Activated T-helper 1 cell treated with Interleukin-2 at 50 U/mL for 16 hours (primary cell): ENCODE data around the gene ZFYVE21.
"Not testable (repeated sequence)": the region's sequence is repeated elsewhere in the genome, so short reads cannot be mapped to it uniquely, and the experiment has no call there.

Source experiments
- DNase-seq: peaks from one replicate; pipeline ENCODE4 v3.0.0-alpha.2; 2020; ENCODE audit warnings: low read depth

Gene ZFYVE21

DNA sequence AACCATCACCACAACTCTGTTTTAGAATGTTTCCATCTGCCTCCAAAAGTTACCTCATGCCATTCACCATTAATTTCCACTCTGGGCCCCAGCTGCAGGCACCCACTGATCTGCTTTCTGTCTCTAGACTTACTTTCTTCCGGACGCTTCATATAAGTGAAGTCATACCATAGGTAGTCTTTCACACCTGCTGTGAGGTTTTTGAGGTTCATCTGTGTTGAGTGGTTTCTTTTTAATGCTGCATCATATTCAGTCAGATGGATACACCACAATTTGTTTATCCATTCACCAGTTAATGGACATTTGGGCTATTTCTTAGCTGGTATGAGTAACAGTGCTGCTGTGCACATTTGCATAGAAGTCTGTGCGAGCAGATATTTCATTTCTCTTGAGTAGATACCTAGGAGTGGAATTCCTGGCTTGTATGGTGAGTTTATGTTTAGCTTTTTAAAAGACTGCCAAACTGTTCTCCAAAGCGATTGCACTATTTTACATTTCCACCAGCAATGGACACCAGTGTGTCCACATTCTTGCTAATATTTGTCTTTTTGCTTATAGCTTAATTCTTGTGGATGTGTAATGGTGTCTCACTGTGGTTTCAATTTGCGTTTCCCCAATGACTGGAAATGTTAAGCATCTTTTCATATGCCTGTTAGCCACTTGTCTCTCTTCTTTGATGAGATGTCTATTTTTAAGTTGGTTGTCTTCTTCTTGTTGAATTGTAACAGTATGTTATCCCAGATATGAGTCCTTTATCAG lies 48.3 kb downstream of the ZFYVE21 start:
- no peak for DNase-seq

GRCh38 chr14:103765526-103765925 lies 49.9 kb downstream of the ZFYVE21 start:
- no peak for DNase-seq

- DNase-seq, result no peak
These were observed 51.8 kb downstream of the ZFYVE21 start for GRCh38 chr14:103767336-103767894.

DNA sequence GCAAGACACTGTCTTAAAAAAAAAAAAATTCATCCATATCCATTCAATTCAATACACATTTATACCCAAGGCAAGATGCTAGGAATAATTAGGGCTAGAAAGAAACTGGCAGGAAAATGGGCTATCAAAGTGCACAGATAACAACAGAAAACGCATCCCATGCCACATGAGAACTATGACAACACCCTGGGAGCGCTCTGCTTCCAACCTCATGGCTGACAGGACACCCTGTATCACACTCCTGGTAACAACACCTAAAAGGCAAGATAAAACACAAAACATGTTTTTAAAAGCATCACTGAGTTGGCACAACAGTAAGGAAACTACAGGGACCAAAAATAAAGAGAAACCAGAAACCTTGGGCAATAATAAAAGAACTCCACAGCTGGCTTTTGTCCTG lies 54.9 kb downstream of the ZFYVE21 start:
- DNase-seq, result no peak

DNA sequence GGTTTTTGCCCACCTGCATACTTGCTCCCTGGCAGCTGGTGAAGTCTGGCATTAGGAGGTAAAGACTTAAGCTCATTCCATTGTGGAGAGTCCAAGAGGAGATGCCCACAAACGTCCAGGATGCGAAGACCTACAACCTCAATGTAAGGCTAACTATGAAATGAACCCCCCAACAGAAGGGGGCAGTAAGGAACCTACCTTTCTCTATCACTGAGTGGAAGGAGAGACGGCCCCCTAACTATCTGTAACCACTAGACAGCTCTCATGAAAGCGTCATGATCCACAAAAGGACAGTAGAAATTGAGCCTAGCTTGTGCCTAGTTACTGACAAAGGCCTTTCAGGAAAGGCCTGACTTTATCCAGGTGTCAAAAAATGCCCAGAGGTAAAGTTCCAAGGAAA lies 55.3 kb downstream of the ZFYVE21 start:
- no peak for DNase-seq

GRCh38 chr14:103772078-103772712 lies 56.6 kb downstream of the ZFYVE21 start:
- DNase-seq, result no peak

- DNase-seq, result no peak
These were observed 57.9 kb downstream of the ZFYVE21 start for GRCh38 chr14:103773521-103773920.

GRCh38 chr14:103775506-103775905 lies 59.9 kb downstream of the ZFYVE21 start:
- DNase-seq, result no peak

- DNase-seq, result not testable (repeated sequence)
These were observed 60.7 kb downstream of the ZFYVE21 start for GRCh38 chr14:103776319-103776718.

GRCh38 chr14:103782376-103782775 lies 66.8 kb downstream of the ZFYVE21 start:
- DNase-seq, result no peak
